HepG2 (cell line): Measurements from ENCODE around the gene ACOT8. TPM values are rescaled to one million over a fixed set of nuclear protein-coding genes. Genes with fewer than 3 reads are reported as not detected.

Experiments
- DMAP1 ChIP-seq: IDR thresholded peaks from 2 replicates; pipeline ENCODE4 v1.6.1; 2016
- GPN1 ChIP-seq: sonication (generic); formaldehyde crosslinking; IDR thresholded peaks from 2 replicates; pipeline ENCODE4 v1.5.1; 2020; ENCODE audit warnings: missing genetic modification reagents, borderline replicate concordance
- ISL2 ChIP-seq: sonication (generic); formaldehyde crosslinking; IDR thresholded peaks from 2 replicates; pipeline ENCODE4 v1.5.0; 2020; ENCODE audit warnings: missing genetic modification reagents
- KAT2B ChIP-seq: fragments of 150-350 bp; IDR thresholded peaks from 2 replicates; pipeline ENCODE4 v1.6.1; 2014; ENCODE audit warnings: low read depth, low read length, borderline replicate concordance
- NRL ChIP-seq: sonication (generic); formaldehyde crosslinking; IDR thresholded peaks from 2 replicates; pipeline ENCODE4 v1.5.0; 2020; ENCODE audit warnings: missing genetic modification reagents, mild to moderate bottlenecking, moderate library complexity, borderline replicate concordance
- PPARG ChIP-seq: conservative IDR thresholded peaks from 2 replicates; pipeline ENCODE4 v1.6.1; 2016; ENCODE audit warnings: missing biosample characterization, missing genetic modification reagents
- PRMT3 ChIP-seq: sonication (generic); formaldehyde crosslinking; IDR thresholded peaks from 2 replicates; pipeline ENCODE4 v1.8.1; 2022; ENCODE audit warnings: low read depth, mild to moderate bottlenecking, moderate library complexity, missing genetic modification reagents, borderline replicate concordance
- TARDBP ChIP-seq: sonication (generic); formaldehyde crosslinking; IDR thresholded peaks from 2 replicates; pipeline ENCODE4 v1.8.0; 2022; ENCODE audit warnings: mild to moderate bottlenecking, missing genetic modification reagents
- ZNF549 ChIP-seq: sonication (generic); formaldehyde crosslinking; IDR thresholded peaks from 2 replicates; pipeline ENCODE4 v1.5.0; 2020; ENCODE audit warnings: missing genetic modification reagents
- polyA plus RNA-seq, 8 experiments: library from polyadenylated mRNA; depleted of rRNA in 3 of 8; stranded (reverse) in 7 of 8; unstranded in 1 of 8; fragments of >200 nt; fragmentation: Illumina TruSeq in 4 of 8; extraction: Trizol in 4 of 8; gene quantifications; 2 replicates each; pipeline versions ENCODE4 v1.2.1 to v1.2.3, GENCODE V29; 2011 to 2016; ENCODE audit warnings: low read depth in 4 of 8, missing spikeins in 1 of 8, mixed read lengths in 1 of 8; ENCODE audit not compliant: insufficient read depth in 1 of 8
- total RNA-seq, 5 experiments: library from RNA; depleted of rRNA; stranded (reverse); fragments of >200 nt; fragmentation: Illumina TruSeq; extraction: Trizol; gene quantifications; 2 replicates each; pipeline ENCODE4 v1.2.3, GENCODE V29; 2016; ENCODE audit warnings: low read depth in 1 of 5
- TF ChIP-seq, protein P1 (sequence below): IDR thresholded peaks from 2 replicates; pipeline ENCODE4 v1.6.1; 2018; ENCODE audit warnings: missing genetic modification reagents, mild to moderate bottlenecking, missing compliant biosample characterization
- TF ChIP-seq, protein P2 (sequence below): IDR thresholded peaks from 2 replicates; pipeline ENCODE4 v1.6.1; 2016; ENCODE audit warnings: mild to moderate bottlenecking
- TF ChIP-seq, protein P3 (sequence below): IDR thresholded peaks from 2 replicates; pipeline ENCODE4 v1.4.0; 2020; ENCODE audit warnings: mild to moderate bottlenecking, missing genetic modification reagents
- TF ChIP-seq, protein P4 (sequence below): IDR thresholded peaks from 2 replicates; pipeline ENCODE4 v1.6.1; 2016; ENCODE audit warnings: low read depth

The ACOT8 gene
- total and polyA plus RNA-seq, 2 of the 13 experiments (the other 11 are each of a cell fraction or from before 2014, with no cell fraction given) = 31.4 to 45.5 TPM

DNA sequence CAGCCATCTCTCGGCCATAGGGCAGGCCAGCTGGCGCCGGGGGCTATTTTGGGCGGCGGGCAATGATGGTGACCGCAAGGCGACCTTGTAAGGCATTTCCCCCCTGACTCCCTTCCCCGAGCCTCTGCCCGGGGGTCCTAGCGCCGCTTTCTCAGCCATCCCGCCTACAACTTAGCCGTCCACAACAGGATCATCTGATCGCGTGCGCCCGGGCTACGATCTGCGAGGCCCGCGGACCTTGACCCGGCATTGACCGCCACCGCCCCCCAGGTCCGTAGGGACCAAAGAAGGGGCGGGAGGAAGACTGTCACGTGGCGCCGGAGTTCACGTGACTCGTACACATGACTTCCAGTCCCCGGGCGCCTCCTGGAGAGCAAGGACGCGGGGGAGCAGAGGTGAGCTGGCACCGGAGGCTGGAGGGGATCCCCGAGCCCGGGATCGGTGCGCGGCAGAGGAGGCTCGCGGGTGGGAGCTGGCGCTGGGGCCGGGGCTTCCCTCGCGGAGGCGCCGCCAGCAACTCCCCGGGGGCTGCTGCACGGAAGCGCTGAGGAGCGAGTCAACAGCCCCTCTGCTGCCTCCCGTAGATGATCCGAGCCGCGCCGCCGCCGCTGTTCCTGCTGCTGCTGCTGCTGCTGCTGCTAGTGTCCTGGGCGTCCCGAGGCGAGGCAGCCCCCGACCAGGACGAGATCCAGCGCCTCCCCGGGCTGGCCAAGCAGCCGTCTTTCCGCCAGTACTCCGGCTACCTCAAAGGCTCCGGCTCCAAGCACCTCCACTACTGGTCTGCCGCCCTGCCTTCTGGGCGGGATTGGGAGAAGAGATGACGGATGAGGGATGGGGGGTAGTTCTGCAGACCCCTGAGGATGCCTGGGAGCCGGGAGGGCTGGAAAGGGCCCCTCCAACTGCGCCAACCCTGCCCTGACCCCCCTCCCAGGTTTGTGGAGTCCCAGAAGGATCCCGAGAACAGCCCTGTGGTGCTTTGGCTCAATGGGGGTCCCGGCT is 34.1 kb upstream of the ACOT8 start, which contains the start of the genes CTSA and NEURL2 (continued):
- TF ChIP-seq, protein P1, sequence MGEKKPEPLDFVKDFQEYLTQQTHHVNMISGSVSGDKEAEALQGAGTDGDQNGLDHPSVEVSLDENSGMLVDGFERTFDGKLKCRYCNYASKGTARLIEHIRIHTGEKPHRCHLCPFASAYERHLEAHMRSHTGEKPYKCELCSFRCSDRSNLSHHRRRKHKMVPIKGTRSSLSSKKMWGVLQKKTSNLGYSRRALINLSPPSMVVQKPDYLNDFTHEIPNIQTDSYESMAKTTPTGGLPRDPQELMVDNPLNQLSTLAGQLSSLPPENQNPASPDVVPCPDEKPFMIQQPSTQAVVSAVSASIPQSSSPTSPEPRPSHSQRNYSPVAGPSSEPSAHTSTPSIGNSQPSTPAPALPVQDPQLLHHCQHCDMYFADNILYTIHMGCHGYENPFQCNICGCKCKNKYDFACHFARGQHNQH (CRISPR knock-in tag) = peak; percentile 100
- TF ChIP-seq TARDBP (CRISPR knock-in tag) = peak; percentile 100
- TF ChIP-seq GPN1 (CRISPR knock-in tag) = peak; percentile 27; the same call in 1 of the 2 replicates
- peak; percentile 99 for TF ChIP-seq PRMT3 (CRISPR knock-in tag)
- TF ChIP-seq NRL (CRISPR knock-in tag) = peak; percentile 90; the same call in 1 of the 2 replicates
- TF ChIP-seq DMAP1 (CRISPR knock-in tag) = peak; percentile 100
- TF ChIP-seq, protein P2, sequence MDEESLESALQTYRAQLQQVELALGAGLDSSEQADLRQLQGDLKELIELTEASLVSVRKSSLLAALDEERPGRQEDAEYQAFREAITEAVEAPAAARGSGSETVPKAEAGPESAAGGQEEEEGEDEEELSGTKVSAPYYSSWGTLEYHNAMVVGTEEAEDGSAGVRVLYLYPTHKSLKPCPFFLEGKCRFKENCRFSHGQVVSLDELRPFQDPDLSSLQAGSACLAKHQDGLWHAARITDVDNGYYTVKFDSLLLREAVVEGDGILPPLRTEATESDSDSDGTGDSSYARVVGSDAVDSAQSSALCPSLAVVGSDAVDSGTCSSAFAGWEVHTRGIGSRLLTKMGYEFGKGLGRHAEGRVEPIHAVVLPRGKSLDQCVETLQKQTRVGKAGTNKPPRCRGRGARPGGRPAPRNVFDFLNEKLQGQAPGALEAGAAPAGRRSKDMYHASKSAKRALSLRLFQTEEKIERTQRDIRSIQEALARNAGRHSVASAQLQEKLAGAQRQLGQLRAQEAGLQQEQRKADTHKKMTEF (CRISPR knock-in tag) = peak; percentile 100
- TF ChIP-seq ISL2 (CRISPR knock-in tag) = peak; percentile 96
- TF ChIP-seq ZNF549 (CRISPR knock-in tag) = peak; percentile 72; the same call in 1 of the 2 replicates
- peak; percentile 93 for TF ChIP-seq PPARG (CRISPR knock-in tag)
- TF ChIP-seq, protein P3, sequence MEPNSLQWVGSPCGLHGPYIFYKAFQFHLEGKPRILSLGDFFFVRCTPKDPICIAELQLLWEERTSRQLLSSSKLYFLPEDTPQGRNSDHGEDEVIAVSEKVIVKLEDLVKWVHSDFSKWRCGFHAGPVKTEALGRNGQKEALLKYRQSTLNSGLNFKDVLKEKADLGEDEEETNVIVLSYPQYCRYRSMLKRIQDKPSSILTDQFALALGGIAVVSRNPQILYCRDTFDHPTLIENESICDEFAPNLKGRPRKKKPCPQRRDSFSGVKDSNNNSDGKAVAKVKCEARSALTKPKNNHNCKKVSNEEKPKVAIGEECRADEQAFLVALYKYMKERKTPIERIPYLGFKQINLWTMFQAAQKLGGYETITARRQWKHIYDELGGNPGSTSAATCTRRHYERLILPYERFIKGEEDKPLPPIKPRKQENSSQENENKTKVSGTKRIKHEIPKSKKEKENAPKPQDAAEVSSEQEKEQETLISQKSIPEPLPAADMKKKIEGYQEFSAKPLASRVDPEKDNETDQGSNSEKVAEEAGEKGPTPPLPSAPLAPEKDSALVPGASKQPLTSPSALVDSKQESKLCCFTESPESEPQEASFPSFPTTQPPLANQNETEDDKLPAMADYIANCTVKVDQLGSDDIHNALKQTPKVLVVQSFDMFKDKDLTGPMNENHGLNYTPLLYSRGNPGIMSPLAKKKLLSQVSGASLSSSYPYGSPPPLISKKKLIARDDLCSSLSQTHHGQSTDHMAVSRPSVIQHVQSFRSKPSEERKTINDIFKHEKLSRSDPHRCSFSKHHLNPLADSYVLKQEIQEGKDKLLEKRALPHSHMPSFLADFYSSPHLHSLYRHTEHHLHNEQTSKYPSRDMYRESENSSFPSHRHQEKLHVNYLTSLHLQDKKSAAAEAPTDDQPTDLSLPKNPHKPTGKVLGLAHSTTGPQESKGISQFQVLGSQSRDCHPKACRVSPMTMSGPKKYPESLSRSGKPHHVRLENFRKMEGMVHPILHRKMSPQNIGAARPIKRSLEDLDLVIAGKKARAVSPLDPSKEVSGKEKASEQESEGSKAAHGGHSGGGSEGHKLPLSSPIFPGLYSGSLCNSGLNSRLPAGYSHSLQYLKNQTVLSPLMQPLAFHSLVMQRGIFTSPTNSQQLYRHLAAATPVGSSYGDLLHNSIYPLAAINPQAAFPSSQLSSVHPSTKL = peak; percentile 97
- TF ChIP-seq, protein P4, sequence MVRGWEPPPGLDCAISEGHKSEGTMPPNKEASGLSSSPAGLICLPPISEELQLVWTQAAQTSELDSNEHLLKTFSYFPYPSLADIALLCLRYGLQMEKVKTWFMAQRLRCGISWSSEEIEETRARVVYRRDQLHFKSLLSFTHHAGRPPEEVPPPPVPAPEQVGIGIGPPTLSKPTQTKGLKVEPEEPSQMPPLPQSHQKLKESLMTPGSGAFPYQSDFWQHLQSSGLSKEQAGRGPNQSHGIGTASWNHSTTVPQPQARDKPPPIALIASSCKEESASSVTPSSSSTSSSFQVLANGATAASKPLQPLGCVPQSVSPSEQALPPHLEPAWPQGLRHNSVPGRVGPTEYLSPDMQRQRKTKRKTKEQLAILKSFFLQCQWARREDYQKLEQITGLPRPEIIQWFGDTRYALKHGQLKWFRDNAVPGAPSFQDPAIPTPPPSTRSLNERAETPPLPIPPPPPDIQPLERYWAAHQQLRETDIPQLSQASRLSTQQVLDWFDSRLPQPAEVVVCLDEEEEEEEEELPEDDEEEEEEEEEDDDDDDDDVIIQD (CRISPR knock-in tag) = peak; percentile 83; the same call in 1 of the 2 replicates
- no peak for TF ChIP-seq KAT2B
